SK-N-MC (cell line): Measurements from ENCODE around the gene CCDC184.
A peak's percentile ranks its signal among the peaks of the same experiment; 100 is the strongest.

ENCODE experiments used
- DNase-seq: peaks from one replicate; pipeline ENCODE4 v3.0.0-alpha.2; 2011; ENCODE audit warnings: low read depth, low spot score
- H3K27ac ChIP-seq: fragments of 200-600 bp; sonication (generic); 2 replicates; pipeline ENCODE4 v1.5.1; 2016; ENCODE audit warnings: mixed run types
- H3K36me3 ChIP-seq: fragments of 200-600 bp; sonication (generic); 2 replicates; pipeline ENCODE4 v1.6.1; 2017; ENCODE audit warnings: antibody characterized with exemption, low read length, mixed read lengths; ENCODE audit not compliant: insufficient read depth
- H3K4me3 ChIP-seq: fragments of 200-600 bp; sonication (generic); 2 replicates; pipeline ENCODE4 v1.5.1; 2016
- H3K9ac ChIP-seq: fragments of 200-600 bp; sonication (generic); 2 replicates; pipeline ENCODE4 v1.8.0; 2017; ENCODE audit warnings: mixed run types, mixed read lengths; ENCODE audit not compliant: insufficient read length
- H3K9me3 ChIP-seq: fragments of 200-600 bp; sonication (generic); 2 replicates; pipeline ENCODE4 v1.6.1; 2017; ENCODE audit warnings: low read depth, mild to moderate bottlenecking, antibody characterized with exemption, low read length, moderate library complexity, mixed read lengths
- EZH2 ChIP-seq: fragments of 200-600 bp; sonication (generic); IDR thresholded peaks from one replicate; pipeline ENCODE4 v1.6.1; 2017; ENCODE audit warnings: antibody characterized with exemption
- FOXP2 ChIP-seq: optimal IDR thresholded peaks from 2 replicates; pipeline ENCODE3; 2011; ENCODE audit warnings: mild to moderate bottlenecking, moderate library complexity; ENCODE audit not compliant: insufficient read depth; ENCODE audit errors: extremely low read length, control extremely low read depth
- POLR2AphosphoS5 ChIP-seq: IDR thresholded peaks from 2 replicates; pipeline ENCODE4 v1.6.1; 2012; ENCODE audit warnings: mild to moderate bottlenecking, low read depth, low read length, borderline replicate concordance

Gene CCDC184

DNA sequence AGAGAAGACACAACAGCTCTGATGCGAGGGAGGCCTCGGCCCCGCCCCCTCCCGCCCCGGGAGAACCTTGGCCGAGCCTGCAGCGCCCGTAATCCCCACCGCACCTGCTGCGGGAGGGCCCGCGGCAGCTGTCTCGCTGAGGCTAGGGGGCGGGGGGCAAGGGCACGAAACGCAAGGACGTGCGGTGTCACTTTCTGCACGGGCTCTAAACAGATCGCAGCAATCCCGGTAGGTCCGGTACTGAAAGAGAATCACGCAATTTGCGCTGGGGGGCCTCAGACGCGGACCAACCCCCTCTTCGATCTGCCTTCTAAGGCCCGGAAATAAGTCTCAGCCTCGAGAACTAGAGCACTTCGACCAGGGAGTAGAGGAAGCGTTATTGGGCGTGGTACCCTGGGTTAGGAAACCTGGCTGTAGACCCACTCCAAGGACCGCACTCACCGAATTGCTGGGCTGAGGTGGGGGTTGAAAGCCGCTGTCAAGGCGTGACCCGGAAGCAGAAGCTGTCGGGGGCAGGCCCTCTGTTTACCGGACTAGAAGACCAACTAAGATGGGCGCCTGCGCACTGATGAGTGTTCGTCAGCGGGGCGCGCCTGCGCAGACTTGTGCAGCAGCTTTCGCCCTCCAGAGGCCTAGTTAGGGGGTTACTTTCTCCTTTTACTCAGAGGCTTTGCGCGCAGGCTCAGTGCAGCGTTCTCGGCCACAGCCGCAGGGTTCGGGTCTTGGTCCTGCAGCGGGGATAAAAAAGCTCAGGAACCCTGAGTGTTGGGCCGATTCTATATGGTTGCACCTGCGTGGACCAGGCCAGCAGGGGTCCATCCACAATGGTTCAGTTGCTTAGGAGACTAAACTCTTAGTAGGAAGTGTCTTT lies 26.2 kb upstream of the CCDC184 start, which contains the start of gene ASB8:
Gene ASB8, minus strand, starts transcription at position 498 of the 871 bp plus-strand sequence. CDS start 4,019 bp downstream, outside the sequence.
- Histone ChIP-seq H3K4me3 (peak within 1 kb of the TSS; percentile 93), H3K9ac (peak within 1 kb of the TSS; percentile 84)

DNA sequence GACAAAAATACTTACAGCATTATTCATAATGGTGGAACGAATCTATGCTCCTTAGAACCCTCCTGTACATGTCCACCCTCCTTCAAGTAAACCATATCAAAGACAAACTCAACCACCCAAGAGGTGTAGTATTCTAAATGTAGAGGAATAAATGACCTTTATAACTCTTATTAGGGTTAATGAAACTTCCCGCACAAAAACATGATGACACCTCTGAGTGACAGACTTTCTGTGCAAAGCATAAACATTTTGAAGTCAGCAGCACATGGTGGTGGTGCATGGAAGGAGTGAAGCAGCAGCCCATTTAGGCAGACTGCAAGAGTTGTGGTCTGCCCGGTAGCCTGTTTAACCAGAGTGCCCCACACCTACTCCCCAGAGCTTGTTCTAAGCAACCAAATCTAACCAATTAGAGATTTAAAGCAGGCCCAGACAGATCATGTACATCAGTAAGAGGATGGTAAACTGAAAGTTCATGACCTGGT lies 25.5 kb upstream of the CCDC184 start:
- Histone ChIP-seq H3K27ac (peak overlapping the region; percentile 49; the same call in 1 of the 2 replicates), H3K9ac (peak overlapping the region; percentile 61), H3K9me3 (no peaks in the 10 kb centered on the region), H3K36me3 (peaks cover 14% of the 10 kb centered on the region; the same call in 1 of the 2 replicates), H3K4me3 (peak overlapping the region; percentile 93)
- DNase-seq: no peak
- TF ChIP-seq FOXP2 (no peak), POLR2AphosphoS5 (no peak), EZH2 (no peak)

More for the DNA sequence above, 26.2 kb upstream of the CCDC184 start, which contains the start of gene ASB8:
- H3K36me3 ChIP-seq: peaks cover 15% of the 10 kb centered on the region; the same call in 1 of the 2 replicates
- peak; percentile 95 for DNase-seq
- H3K27ac ChIP-seq: peak within 1 kb of the TSS; percentile 49; the same call in 1 of the 2 replicates
- TF ChIP-seq EZH2 (no peak), POLR2AphosphoS5 (peak; percentile 88), FOXP2 (peak; percentile 95)
- H3K9me3 ChIP-seq: no peaks in the 10 kb centered on the region

DNA sequence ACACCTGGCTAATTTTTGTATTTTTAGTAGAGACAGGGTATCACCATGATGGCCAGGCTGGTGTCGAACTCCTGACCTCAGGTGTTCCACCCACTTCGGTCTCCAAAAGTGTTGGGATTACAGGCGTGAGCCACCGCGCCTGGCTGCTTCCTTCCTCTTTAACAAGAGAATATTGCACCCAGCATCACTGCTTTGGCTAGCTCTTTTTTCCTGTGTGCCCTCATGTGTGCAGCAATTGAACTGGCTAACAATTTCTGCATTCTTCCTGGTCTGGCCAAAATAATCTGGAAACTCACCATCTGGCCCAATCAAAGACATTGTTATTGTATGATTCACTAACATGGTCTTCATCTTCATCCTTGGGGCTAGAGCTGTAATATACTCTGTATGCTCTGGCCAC lies 23.4 kb upstream of the CCDC184 start:
- TF ChIP-seq FOXP2: no peak
- TF ChIP-seq EZH2: no peak
- no peak for TF ChIP-seq POLR2AphosphoS5
- H3K9me3 ChIP-seq: no peaks in the 10 kb centered on the region
- DNase-seq: no peak
- H3K4me3 ChIP-seq: no peak overlapping the region
- no peak overlapping the region for H3K27ac ChIP-seq
- no peak overlapping the region for H3K9ac ChIP-seq
- H3K36me3 ChIP-seq: 0 out of 2 replicates have a peak, but pooled peaks cover under 1% of the 10 kb centered on the region

DNA sequence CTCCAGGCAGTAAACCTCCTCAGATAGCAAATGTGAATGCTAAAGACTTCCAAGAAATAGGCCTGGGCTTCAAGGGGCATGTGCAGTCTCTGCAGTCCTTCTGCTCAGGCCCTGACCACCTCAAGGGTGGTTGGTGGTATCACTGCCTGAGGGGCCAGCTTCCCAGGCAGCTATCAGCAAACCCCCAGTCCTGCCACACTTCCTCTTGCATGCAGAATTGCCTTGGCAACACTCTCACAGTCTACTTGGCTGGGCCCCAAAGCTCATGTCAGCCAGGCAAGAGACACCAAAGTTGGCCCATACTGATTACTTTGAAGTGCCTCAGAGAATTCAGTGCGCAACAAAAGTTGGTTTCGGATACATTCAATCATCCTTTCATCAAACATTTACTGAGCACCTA lies 22.6 kb upstream of the CCDC184 start:
- DNase-seq: no peak
- Histone ChIP-seq H3K36me3 (no peaks in the 10 kb centered on the region), H3K9ac (no peak overlapping the region), H3K27ac (peak overlapping the region; percentile 36), H3K4me3 (no peak overlapping the region), H3K9me3 (no peaks in the 10 kb centered on the region)
- TF ChIP-seq POLR2AphosphoS5 (no peak), EZH2 (no peak), FOXP2 (no peak)

- TF ChIP-seq FOXP2 (no peak), POLR2AphosphoS5 (no peak), EZH2 (no peak)
- Histone ChIP-seq H3K4me3 (no peak overlapping the region), H3K36me3 (no peaks in the 10 kb centered on the region), H3K9me3 (no peaks in the 10 kb centered on the region), H3K9ac (no peak overlapping the region), H3K27ac (no peak overlapping the region)
- DNase-seq: no peak
Observed at GRCh38 chr12:48163150-48163747, 20.2 kb upstream of the CCDC184 start.

- DNase-seq: no peak
- Histone ChIP-seq H3K9ac (peak overlapping the region; percentile 23), H3K9me3 (no peaks in the 10 kb centered on the region), H3K4me3 (no peak overlapping the region), H3K27ac (no peak overlapping the region), H3K36me3 (no peaks in the 10 kb centered on the region)
- TF ChIP-seq FOXP2 (no peak), POLR2AphosphoS5 (no peak)
Observed at GRCh38 chr12:48164451-48164850, 19.0 kb upstream of the CCDC184 start.

DNA sequence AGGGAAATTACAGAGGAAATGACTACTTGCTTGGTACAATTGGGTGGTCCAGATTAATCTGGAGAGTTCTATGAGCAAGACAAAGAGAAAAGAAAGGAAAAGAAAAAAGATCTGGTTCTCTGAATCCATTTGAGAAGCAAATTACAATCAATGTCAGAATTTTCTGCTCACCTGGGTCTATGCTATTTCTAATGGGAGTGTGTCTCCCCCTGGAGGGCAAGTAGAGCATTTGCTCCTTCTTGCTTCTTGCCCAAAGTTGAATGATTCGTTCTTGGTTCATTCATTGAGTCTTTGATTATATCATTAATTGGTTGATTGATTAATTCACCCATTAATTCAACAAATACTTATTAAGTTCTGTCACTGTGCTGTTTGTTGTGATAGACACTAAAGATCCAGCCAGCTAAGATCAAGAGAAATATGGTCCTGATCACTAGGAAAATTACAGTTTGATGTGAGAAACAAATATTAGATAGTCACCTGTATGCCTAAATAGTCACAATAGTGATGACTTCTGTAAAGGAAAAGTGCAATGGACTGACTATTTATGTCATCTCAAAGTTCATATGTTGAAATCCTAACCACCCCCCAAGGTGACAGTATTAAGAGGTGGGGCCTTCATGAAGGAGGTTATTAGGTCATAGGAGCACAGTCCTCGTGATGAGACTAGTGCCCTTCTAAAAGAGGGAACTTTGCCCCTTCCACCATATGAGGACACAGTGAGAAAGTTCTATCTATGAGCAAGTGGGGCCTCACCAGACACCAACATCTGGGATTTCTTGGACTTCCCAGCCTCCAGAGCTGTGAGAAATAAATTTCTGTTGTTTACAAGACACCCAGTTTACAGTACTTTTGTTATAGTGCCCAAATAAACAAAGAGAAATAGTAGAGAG lies 18.1 kb upstream of the CCDC184 start:
- Histone ChIP-seq H3K36me3 (no peaks in the 10 kb centered on the region), H3K27ac (no peak overlapping the region), H3K9ac (no peak overlapping the region), H3K4me3 (no peak overlapping the region), H3K9me3 (no peaks in the 10 kb centered on the region)
- no peak for DNase-seq
- TF ChIP-seq FOXP2 (no peak), POLR2AphosphoS5 (no peak), EZH2 (no peak)
